ENCODE results near the gene PYGM.

PYGM gene

DNA sequence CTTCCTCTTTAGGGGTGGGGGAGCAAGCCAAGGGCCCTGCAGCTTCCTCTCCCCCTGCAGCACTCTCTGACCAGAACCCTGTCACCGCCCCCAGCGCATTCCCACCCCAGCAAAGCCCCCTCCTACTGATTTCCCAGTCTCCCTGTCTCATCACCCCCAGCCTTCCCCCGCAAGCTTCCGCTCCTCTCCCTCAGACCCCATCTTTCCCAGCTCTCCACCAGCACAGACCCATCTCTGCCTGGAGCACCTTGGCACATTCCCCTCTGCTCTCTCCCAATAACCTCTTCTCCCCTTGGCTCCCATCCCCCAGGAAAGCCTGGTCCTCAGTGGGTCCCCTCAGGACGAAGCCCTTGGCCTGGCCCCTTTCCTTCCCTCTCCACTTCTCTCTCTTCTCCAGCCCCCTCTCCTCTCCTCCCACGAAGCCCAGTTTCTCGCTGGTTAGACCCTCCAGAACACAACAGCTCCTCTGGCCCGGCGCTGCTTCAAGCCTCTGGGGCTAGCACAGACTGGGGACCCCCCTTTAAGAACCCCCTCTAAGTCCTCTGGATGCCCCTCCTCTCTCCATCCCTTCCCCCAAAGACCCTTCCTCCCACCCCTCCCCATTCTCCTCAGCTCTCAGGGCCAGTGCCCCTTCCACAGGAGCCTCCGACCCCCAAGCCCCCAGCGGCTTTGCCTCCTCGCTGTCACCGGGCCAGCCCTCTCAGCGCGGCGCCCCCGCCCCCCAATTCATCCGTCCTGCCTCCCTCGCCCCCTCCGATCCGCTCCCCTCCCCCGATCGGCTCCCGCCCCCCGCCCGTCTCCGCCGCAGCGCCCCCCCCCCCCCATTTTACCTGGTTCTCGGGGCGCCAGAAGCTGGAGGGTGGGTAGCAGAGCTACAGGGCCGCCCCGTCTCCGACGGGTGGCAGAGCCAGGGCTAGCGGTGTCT lies 37.4 kb downstream of the PYGM start:
- Histone ChIP-seq H3K27me3 (ENCODE audit: low read length) (no peaks in the 10 kb centered on the region), H3F3A (ENCODE audit: insufficient read depth) (no peaks in the 10 kb centered on the region), H3K36me3 (ENCODE audit: low read length) (no peaks in the 10 kb centered on the region), H3K27ac (ENCODE audit: low read depth, low read length) (no peak overlapping the region), H4K20me1 (ENCODE audit: low read depth, low read length) (no peaks in the 10 kb centered on the region), H3K4me2 (ENCODE audit: low read depth, low read length, poor library complexity, severe bottlenecking) (no peak overlapping the region), H3K79me2 (ENCODE audit: insufficient read depth, low read length) (no peaks in the 10 kb centered on the region), H3K4me3 (ENCODE audit: insufficient read depth, low read length, poor library complexity, severe bottlenecking) (no peak overlapping the region), H3K9ac (ENCODE audit: low read length) (no peak overlapping the region), H2AFZ (ENCODE audit: low read depth, low read length, severe bottlenecking) (no peak overlapping the region), H3K9me2 (replicated peaks; ENCODE audit: insufficient read depth, low read length) (no peaks in the 10 kb centered on the region), H3K9me3 (ENCODE audit: insufficient read depth, low read length) (no peaks in the 10 kb centered on the region)
- TF ChIP-seq EZH2phosphoT487 (conservative IDR thresholded peaks at IDR 0.05; ENCODE audit: low read length) = no peak
- TF ChIP-seq, protein P1, sequence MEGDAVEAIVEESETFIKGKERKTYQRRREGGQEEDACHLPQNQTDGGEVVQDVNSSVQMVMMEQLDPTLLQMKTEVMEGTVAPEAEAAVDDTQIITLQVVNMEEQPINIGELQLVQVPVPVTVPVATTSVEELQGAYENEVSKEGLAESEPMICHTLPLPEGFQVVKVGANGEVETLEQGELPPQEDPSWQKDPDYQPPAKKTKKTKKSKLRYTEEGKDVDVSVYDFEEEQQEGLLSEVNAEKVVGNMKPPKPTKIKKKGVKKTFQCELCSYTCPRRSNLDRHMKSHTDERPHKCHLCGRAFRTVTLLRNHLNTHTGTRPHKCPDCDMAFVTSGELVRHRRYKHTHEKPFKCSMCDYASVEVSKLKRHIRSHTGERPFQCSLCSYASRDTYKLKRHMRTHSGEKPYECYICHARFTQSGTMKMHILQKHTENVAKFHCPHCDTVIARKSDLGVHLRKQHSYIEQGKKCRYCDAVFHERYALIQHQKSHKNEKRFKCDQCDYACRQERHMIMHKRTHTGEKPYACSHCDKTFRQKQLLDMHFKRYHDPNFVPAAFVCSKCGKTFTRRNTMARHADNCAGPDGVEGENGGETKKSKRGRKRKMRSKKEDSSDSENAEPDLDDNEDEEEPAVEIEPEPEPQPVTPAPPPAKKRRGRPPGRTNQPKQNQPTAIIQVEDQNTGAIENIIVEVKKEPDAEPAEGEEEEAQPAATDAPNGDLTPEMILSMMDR (IDR thresholded peaks at IDR 0.05; ENCODE audit: insufficient read depth, low read length, poor library complexity, severe bottlenecking) = no peak

DNA sequence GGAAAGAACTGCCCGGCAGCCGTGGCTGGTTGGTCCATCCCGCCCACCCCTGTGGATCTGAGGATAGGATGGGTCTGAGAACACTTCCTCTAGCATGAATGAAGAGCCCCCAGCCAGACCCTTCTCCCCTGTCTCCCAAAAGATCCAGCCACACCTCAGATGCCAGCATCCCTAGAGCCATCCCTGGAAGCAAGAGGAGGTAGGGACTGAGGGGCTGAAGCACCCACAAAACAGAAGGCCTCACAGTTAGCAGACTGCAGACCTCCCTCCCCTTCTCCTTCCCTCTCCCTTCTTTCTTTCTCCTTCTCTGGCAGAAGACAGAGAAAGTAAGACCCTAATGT lies 38.4 kb downstream of the PYGM start:
- Histone ChIP-seq H3K4me3 (ENCODE audit: insufficient read depth, low read length, poor library complexity, severe bottlenecking) (no peak overlapping the region), H3F3A (ENCODE audit: insufficient read depth) (no peaks in the 10 kb centered on the region)

GRCh38 chr11:64720640-64721358 lies 39.0 kb downstream of the PYGM start:
- Histone ChIP-seq H3K9me3 (ENCODE audit: insufficient read depth, low read length) (no peaks in the 10 kb centered on the region), H3K4me3 (ENCODE audit: insufficient read depth, low read length, poor library complexity, severe bottlenecking) (no peak overlapping the region), H3K79me2 (ENCODE audit: insufficient read depth, low read length) (no peaks in the 10 kb centered on the region), H3K36me3 (ENCODE audit: low read length) (no peaks in the 10 kb centered on the region), H3F3A (ENCODE audit: insufficient read depth) (no peaks in the 10 kb centered on the region), H3K27me3 (ENCODE audit: low read length) (no peaks in the 10 kb centered on the region), H2AFZ (ENCODE audit: low read depth, low read length, severe bottlenecking) (no peak overlapping the region), H3K4me2 (ENCODE audit: low read depth, low read length, poor library complexity, severe bottlenecking) (no peak overlapping the region), H3K27ac (ENCODE audit: low read depth, low read length) (no peak overlapping the region), H3K9ac (ENCODE audit: low read length) (no peak overlapping the region), H3K9me2 (replicated peaks; ENCODE audit: insufficient read depth, low read length) (no peaks in the 10 kb centered on the region), H4K20me1 (ENCODE audit: low read depth, low read length) (no peaks in the 10 kb centered on the region)
- TF ChIP-seq, protein P1 (IDR thresholded peaks at IDR 0.05; ENCODE audit: insufficient read depth, low read length, poor library complexity, severe bottlenecking) = no peak
- TF ChIP-seq EZH2phosphoT487 (conservative IDR thresholded peaks at IDR 0.05; ENCODE audit: low read length) = no peak

More for the DNA sequence above, 38.4 kb downstream of the PYGM start:
- Histone ChIP-seq H3K9me3 (ENCODE audit: insufficient read depth, low read length) (no peaks in the 10 kb centered on the region), H2AFZ (ENCODE audit: low read depth, low read length, severe bottlenecking) (no peak overlapping the region), H3K27ac (ENCODE audit: low read depth, low read length) (no peak overlapping the region), H3K4me2 (ENCODE audit: low read depth, low read length, poor library complexity, severe bottlenecking) (no peak overlapping the region), H3K9me2 (replicated peaks; ENCODE audit: insufficient read depth, low read length) (no peaks in the 10 kb centered on the region), H4K20me1 (ENCODE audit: low read depth, low read length) (no peaks in the 10 kb centered on the region), H3K27me3 (ENCODE audit: low read length) (no peaks in the 10 kb centered on the region), H3K9ac (ENCODE audit: low read length) (no peak overlapping the region), H3K36me3 (ENCODE audit: low read length) (no peaks in the 10 kb centered on the region), H3K79me2 (ENCODE audit: insufficient read depth, low read length) (no peaks in the 10 kb centered on the region)
- TF ChIP-seq, protein P1 (IDR thresholded peaks at IDR 0.05; ENCODE audit: insufficient read depth, low read length, poor library complexity, severe bottlenecking) = no peak
- no peak for TF ChIP-seq EZH2phosphoT487 (conservative IDR thresholded peaks at IDR 0.05; ENCODE audit: low read length)
